H1 (cell line): ENCODE results near the gene ARF3. TPM values are rescaled to one million over a fixed set of nuclear protein-coding genes. Genes with fewer than 3 reads are reported as not detected.

Experiments used
- RBBP5 ChIP-seq: IDR thresholded peaks from 2 replicates; pipeline ENCODE4 v1.7.1; 2012; ENCODE audit warnings: low read depth, mild to moderate bottlenecking, inconsistent platforms, low read length, moderate library complexity, borderline replicate concordance
- TCF12 ChIP-seq: IDR thresholded peaks from 2 replicates; pipeline ENCODE4 v1.6.1; 2011; ENCODE audit warnings: low read depth, mild to moderate bottlenecking, low read length
- polyA plus RNA-seq, 7 experiments: library from polyadenylated mRNA; depleted of rRNA in 3 of 7; stranded (reverse) in 5 of 7; unstranded in 2 of 7; fragments of >200 nt in 5 of 7; fragments of 200-250 nt in 2 of 7; gene quantifications; 1 replicate in 5 of 7; 2 replicates in 1 of 7; 4 replicates in 1 of 7; pipeline versions ENCODE4 v1.2.1 to v1.2.3, GENCODE V29; 2011 to 2013; ENCODE audit warnings: missing spikeins in 2 of 7, mixed read lengths in 2 of 7
- total RNA-seq: library from RNA; stranded (reverse); fragmentation: NEBNext Ultra II Directional; extraction: Animal tissue kit (Norgen Biotek cat#: 25700); gene quantifications from 2 replicates; pipeline ENCODE4 v1.2.1, GENCODE V29; 2021

The ARF3 gene
- total and polyA plus RNA-seq, 2 of the 8 experiments (the other 6 are each of a cell fraction or from before 2014, with no cell fraction given), result 231 to 250 TPM

DNA sequence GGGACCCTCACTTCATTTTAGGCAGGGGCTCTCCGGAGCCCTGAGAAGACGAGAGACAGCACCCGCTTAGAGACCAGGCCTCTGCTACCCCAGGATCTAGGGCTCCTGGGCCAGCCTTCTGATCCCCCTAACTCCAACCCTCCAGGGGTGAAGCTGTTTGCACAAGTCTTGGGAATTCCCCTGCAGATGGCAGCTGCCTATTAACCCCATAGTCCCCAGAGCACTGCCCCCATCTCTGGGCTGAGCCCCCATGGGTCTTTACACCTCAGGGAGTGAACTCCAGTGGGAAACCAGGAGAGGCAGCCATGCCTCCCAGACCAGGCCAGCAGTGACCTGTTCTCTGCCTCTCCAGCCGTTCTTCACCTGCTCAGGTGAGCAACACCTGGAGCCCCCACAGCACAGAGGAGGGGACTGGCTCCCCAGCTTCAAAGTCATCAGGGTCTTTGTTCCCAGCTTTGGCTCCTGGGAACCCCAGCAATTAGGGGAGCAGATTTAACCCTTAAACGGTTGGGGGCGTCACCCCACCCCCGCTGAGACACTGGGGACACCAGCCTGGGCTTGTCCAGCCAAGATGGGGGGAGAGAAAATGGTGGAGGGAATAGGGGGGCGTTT lies 12.0 kb upstream of the ARF3 start (continued):
- TF ChIP-seq TCF12 (peak; percentile 81), RBBP5 (no peak)
